ENCODE results near the gene TIMMDC1. TPM values are rescaled to one million over a fixed set of nuclear protein-coding genes. Genes with fewer than 3 reads are reported as not detected.
A peak's percentile ranks its signal among the peaks of the same experiment; 100 is the strongest.

Gene TIMMDC1, protein sequence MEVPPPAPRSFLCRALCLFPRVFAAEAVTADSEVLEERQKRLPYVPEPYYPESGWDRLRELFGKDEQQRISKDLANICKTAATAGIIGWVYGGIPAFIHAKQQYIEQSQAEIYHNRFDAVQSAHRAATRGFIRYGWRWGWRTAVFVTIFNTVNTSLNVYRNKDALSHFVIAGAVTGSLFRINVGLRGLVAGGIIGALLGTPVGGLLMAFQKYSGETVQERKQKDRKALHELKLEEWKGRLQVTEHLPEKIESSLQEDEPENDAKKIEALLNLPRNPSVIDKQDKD
- total RNA-seq (114 TPM), polyA plus RNA-seq (ENCODE audit: insufficient read depth, low read depth, low replicate concordance) (169 TPM)
- long read RNA-seq, donor 1, transcript TIMMDC1-208 (7 exons, 2,394 nt): major isoform, 11 of 48 reads
- long read RNA-seq, donor 1, partial matches to known transcripts: 36 of 48 reads
- long read RNA-seq, donor 1, other reads (novel, unspliced or antisense): 0 of 48 reads
- long read RNA-seq, donor 2, transcript TIMMDC1-208 (7 exons, 2,394 nt): major isoform, 17 of 62 reads
- long read RNA-seq, donor 2, partial matches to known transcripts: 44 of 62 reads
- long read RNA-seq, donor 2, other reads (novel, unspliced or antisense): 0 of 62 reads
- long read RNA-seq, donor 3, transcript TIMMDC1-208 (7 exons, 2,394 nt): major isoform, 28 of 91 reads
- long read RNA-seq, donor 3, partial matches to known transcripts: 63 of 91 reads
- long read RNA-seq, donor 3, other reads (novel, unspliced or antisense): 0 of 91 reads
- long read RNA-seq, donor 4, transcript TIMMDC1-208 (7 exons, 2,394 nt): major isoform, 19 of 24 reads
- long read RNA-seq, donor 4, partial matches to known transcripts: 5 of 24 reads
- long read RNA-seq, donor 4, other reads (novel, unspliced or antisense): 0 of 24 reads
- long read RNA-seq, donor 5, partial matches to known transcripts: 0 of 1 reads
- long read RNA-seq, donor 5, other reads (novel, unspliced or antisense): 0 of 1 reads
- long read RNA-seq, donor 6, transcript TIMMDC1-208 (7 exons, 2,394 nt): major isoform, 32 of 92 reads
- long read RNA-seq, donor 6, partial matches to known transcripts: 58 of 92 reads
- long read RNA-seq, donor 6, other reads (novel, unspliced or antisense): 0 of 92 reads
- long read RNA-seq, donor 7, transcript TIMMDC1-208 (7 exons, 2,394 nt): major isoform, 34 of 42 reads
- long read RNA-seq, donor 7, partial matches to known transcripts: 2 of 42 reads
- long read RNA-seq, donor 7, other reads (novel, unspliced or antisense): 5 of 42 reads
- long read RNA-seq, donor 8, transcript TIMMDC1-208 (7 exons, 2,394 nt): major isoform, 29 of 69 reads
- long read RNA-seq, donor 8, partial matches to known transcripts: 40 of 69 reads
- long read RNA-seq, donor 8, other reads (novel, unspliced or antisense): 0 of 69 reads
- long read RNA-seq, donor 9, transcript TIMMDC1-208 (7 exons, 2,394 nt): major isoform, 10 of 28 reads
- long read RNA-seq, donor 9, partial matches to known transcripts: 18 of 28 reads
- long read RNA-seq, donor 9, other reads (novel, unspliced or antisense): 0 of 28 reads
- long read RNA-seq, donor 10, transcript TIMMDC1-208 (7 exons, 2,394 nt): major isoform, 17 of 44 reads
- long read RNA-seq, donor 10, partial matches to known transcripts: 27 of 44 reads
- long read RNA-seq, donor 10, other reads (novel, unspliced or antisense): 0 of 44 reads

DNA sequence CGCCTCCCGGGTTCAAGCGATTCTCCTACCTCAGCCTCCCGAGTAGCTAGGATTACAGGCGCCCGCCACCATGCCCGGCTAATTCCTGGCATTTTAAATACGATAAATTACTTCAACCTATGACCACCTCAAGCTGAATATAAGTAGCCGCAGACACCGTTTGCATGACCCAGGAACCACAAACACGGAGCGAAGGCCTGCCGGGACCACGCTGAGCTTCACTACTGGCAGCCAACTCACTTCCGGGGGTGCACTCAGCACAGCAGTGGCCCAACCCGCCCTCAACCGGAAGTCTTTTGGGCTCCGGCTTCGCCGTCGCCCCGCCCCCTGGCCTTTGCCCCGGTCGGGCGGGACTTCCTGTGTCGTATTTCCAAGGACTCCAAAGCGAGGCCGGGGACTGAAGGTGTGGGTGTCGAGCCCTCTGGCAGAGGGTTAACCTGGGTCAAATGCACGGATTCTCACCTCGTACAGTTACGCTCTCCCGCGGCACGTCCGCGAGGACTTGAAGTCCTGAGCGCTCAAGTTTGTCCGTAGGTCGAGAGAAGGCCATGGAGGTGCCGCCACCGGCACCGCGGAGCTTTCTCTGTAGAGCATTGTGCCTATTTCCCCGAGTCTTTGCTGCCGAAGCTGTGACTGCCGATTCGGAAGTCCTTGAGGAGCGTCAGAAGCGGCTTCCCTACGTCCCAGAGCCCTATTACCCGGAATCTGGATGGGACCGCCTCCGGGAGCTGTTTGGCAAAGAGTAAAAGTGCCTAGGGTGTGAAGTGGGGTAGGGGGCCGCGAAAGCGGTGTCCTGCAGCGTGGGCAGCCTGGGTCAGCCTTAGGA is at the start of gene TIMMDC1:
Gene TIMMDC1 (plus strand): TSS at position 362 of the 826 bp plus-strand sequence. CDS start 187 bp downstream, at position 549.
- Histone ChIP-seq H3K9ac (ENCODE audit: low read length in 3 of 3) (peak within 1 kb of the TSS; percentile 98 to 100 (median 99)), H3K9me3 (ENCODE audit: control insufficient read depth in 2 of 3, insufficient read depth in 1 of 3, low read length in 3 of 3) (no peaks in the 10 kb centered on the region), H3K27ac (ENCODE audit: low read depth in 2 of 2, low read length in 2 of 2) (peak within 1 kb of the TSS; percentile 97), H3K4me3 (ENCODE audit: low read length in 3 of 3) (peak within 1 kb of the TSS; percentile 93 to 100 (median 99)), H3K36me3 (ENCODE audit: control insufficient read depth in 2 of 3, insufficient read depth in 3 of 3, low read length in 3 of 3) (peaks cover 0 to 2% (median 0%) of the 10 kb centered on the region in 3 donors), H3K4me1 (ENCODE audit: control insufficient read depth in 2 of 3, insufficient read depth in 2 of 3, low read depth in 1 of 3, low read length in 3 of 3) (peaks cover 2 to 15% (median 13%) of the 10 kb centered on the region in 3 donors), H3K27me3 (ENCODE audit: control insufficient read depth, insufficient read depth, low read length) (no peaks in the 10 kb centered on the region)
- TF ChIP-seq, protein P1, sequence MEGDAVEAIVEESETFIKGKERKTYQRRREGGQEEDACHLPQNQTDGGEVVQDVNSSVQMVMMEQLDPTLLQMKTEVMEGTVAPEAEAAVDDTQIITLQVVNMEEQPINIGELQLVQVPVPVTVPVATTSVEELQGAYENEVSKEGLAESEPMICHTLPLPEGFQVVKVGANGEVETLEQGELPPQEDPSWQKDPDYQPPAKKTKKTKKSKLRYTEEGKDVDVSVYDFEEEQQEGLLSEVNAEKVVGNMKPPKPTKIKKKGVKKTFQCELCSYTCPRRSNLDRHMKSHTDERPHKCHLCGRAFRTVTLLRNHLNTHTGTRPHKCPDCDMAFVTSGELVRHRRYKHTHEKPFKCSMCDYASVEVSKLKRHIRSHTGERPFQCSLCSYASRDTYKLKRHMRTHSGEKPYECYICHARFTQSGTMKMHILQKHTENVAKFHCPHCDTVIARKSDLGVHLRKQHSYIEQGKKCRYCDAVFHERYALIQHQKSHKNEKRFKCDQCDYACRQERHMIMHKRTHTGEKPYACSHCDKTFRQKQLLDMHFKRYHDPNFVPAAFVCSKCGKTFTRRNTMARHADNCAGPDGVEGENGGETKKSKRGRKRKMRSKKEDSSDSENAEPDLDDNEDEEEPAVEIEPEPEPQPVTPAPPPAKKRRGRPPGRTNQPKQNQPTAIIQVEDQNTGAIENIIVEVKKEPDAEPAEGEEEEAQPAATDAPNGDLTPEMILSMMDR (IDR thresholded peaks at IDR 0.05; ENCODE audit: borderline replicate concordance, extremely low read depth, insufficient read depth): no peak
- DNase-seq (peak; percentile 98 to 99 (median 99)), FAIRE-seq (peak; percentile 81)
- intact Hi-C loops (cut with DNase I): no loop called here

DNA sequence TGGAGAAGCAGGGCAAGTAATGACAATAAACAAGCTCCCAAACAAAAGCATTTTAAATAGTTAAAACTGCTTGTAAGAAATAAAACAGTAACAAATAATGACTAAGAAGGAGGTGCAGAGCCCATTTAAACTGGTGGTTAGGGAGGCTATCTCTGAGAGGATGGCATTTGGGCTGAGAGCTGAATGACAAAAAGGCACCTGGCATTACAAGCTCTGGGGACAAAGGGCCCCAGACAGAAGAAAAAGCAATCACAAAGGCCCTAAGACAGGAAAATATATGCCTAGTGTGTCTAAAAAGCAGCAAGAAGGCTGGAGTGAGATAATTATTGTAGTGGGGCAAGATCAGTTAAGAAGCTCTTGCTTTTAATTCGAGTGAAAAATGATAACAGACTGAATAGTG is 44.5 kb upstream of the TIMMDC1 start:
- Histone ChIP-seq H3K27me3 (ENCODE audit: control insufficient read depth, insufficient read depth, low read length) (no peaks in the 10 kb centered on the region), H3K4me3 (ENCODE audit: low read length in 3 of 3) (no peak overlapping the region), H3K36me3 (ENCODE audit: control insufficient read depth in 2 of 3, insufficient read depth in 3 of 3, low read length in 3 of 3) (peaks cover 13 to 41% (median 28%) of the 10 kb centered on the region in 3 donors), H3K27ac (ENCODE audit: low read depth in 2 of 2, low read length in 2 of 2) (no peak overlapping the region), H3K4me1 (ENCODE audit: control insufficient read depth in 2 of 3, insufficient read depth in 2 of 3, low read depth in 1 of 3, low read length in 3 of 3) (no peaks in the 10 kb centered on the region), H3K9me3 (ENCODE audit: control insufficient read depth in 2 of 3, insufficient read depth in 1 of 3, low read length in 3 of 3) (no peaks in the 10 kb centered on the region), H3K9ac (ENCODE audit: low read length in 3 of 3) (no peak overlapping the region)
- TF ChIP-seq, protein P1 (IDR thresholded peaks at IDR 0.05; ENCODE audit: borderline replicate concordance, extremely low read depth, insufficient read depth): no peak
- intact Hi-C loops (cut with DNase I): no loop called here
- no peak for FAIRE-seq
- DNase-seq: no peak
